Tibial nerve (tissue), 4 donors: ENCODE measurements around the gene NELL1. TPM values are rescaled to one million over a fixed set of nuclear protein-coding genes. Genes with fewer than 3 reads are reported as not detected.

Source experiments
- DNase-seq, 2 donors: peaks; one replicate each; pipeline ENCODE4 v3.0.0-alpha.2; 2019; ENCODE audit warnings: low spot score in 2 of 2
- H3K27ac ChIP-seq, 4 donors: fragments of 200-600 bp; sonication (generic) in 3 of 4; one replicate each; pipeline ENCODE4 v1.5.1; 2017 to 2019; ENCODE audit warnings: mild to moderate bottlenecking in 1 of 4
- H3K27me3 ChIP-seq, 2 donors: fragments of 200-600 bp; sonication (generic) in 1 of 2; one replicate each; pipeline versions ENCODE4 v1.5.1 to v1.6.0; 2017 to 2019
- H3K36me3 ChIP-seq, 3 donors: fragments of 200-600 bp; sonication (generic); one replicate each; pipeline ENCODE4 v1.5.1; 2018 to 2019
- H3K4me1 ChIP-seq, 4 donors: fragments of 200-600 bp; sonication (generic) in 3 of 4; one replicate each; pipeline ENCODE4 v1.5.1; 2017 to 2019
- H3K4me3 ChIP-seq, 4 donors: fragments of 200-600 bp; sonication (generic) in 3 of 4; one replicate each; pipeline ENCODE4 v1.5.1; 2017 to 2019; ENCODE audit warnings: mild to moderate bottlenecking in 1 of 4, moderate library complexity in 1 of 4
- H3K9me3 ChIP-seq, 4 donors: fragments of 200-600 bp; sonication (generic) in 3 of 4; one replicate each; pipeline ENCODE4 v1.5.1; 2017 to 2019
- CTCF ChIP-seq, 5 experiments: fragments of 200-600 bp in 3 of 5; fragments of 450-650 bp in 2 of 5; sonication (generic) in 3 of 5; IDR thresholded peaks; one replicate each; pipeline ENCODE4 v1.5.1; 2016 to 2019; ENCODE audit warnings: antibody characterized with exemption in 5 of 5, mild to moderate bottlenecking in 3 of 5, moderate library complexity in 2 of 5
- EP300 ChIP-seq, 2 donors: sonication (generic); formaldehyde crosslinking; IDR thresholded peaks; one replicate each; pipeline ENCODE4 v1.6.1; 2017; ENCODE audit warnings: antibody characterized with exemption in 2 of 2, mild to moderate bottlenecking in 1 of 2
- POLR2A ChIP-seq, 2 donors: fragments of 450-650 bp; IDR thresholded peaks; one replicate each; pipeline ENCODE4 v1.6.1; 2017; ENCODE audit warnings: antibody characterized with exemption in 2 of 2, mild to moderate bottlenecking in 2 of 2, moderate library complexity in 2 of 2
- WGBS, 2 donors: methylation state at CpG; one replicate each; pipeline ENCODE4 v1.1.5; 2018; 5-methylcytosine and 5-hydroxymethylcytosine counted together
- total RNA-seq, 4 donors: library from RNA; depleted of rRNA; stranded (reverse); fragments of >200 nt; gene quantifications; one replicate each; pipeline ENCODE4 v1.1.0, GENCODE V29; 2016

The NELL1 gene
- total RNA-seq, 4 donors from 2014 or later: not detected

GRCh38 chr11:21472261-21472660 lies 802.9 kb downstream of the NELL1 start:
- WGBS, 2 donors: 64 to 73% methylated on average over 3 of the region's 3 CpGs
- TF ChIP-seq POLR2A (IDR thresholded peaks at IDR 0.05) (no peak), EP300 (IDR thresholded peaks at IDR 0.05) (no peak), CTCF (IDR thresholded peaks at IDR 0.05) (no peak)
- H3K9me3 ChIP-seq: no peaks in the 10 kb centered on the region
- DNase-seq: no peak
- H3K4me1 ChIP-seq: no peaks in the 10 kb centered on the region
- no peaks in the 10 kb centered on the region for H3K36me3 ChIP-seq
- H3K27ac ChIP-seq: no peak overlapping the region
- no peak overlapping the region for H3K4me3 ChIP-seq
- H3K27me3 ChIP-seq: no peaks in the 10 kb centered on the region

GRCh38 chr11:21474529-21474928 lies 805.1 kb downstream of the NELL1 start:
- H3K27me3 ChIP-seq: no peaks in the 10 kb centered on the region
- TF ChIP-seq POLR2A (IDR thresholded peaks at IDR 0.05): no peak
- no peak for TF ChIP-seq CTCF (IDR thresholded peaks at IDR 0.05)
- no peak for TF ChIP-seq EP300 (IDR thresholded peaks at IDR 0.05)
- H3K27ac ChIP-seq: no peak overlapping the region
- H3K9me3 ChIP-seq: no peaks in the 10 kb centered on the region
- DNase-seq: no peak
- no peak overlapping the region for H3K4me3 ChIP-seq
- no peaks in the 10 kb centered on the region for H3K4me1 ChIP-seq
- H3K36me3 ChIP-seq: no peaks in the 10 kb centered on the region

GRCh38 chr11:21475276-21475675 lies 805.9 kb downstream of the NELL1 start:
- H3K36me3 ChIP-seq: no peaks in the 10 kb centered on the region
- H3K9me3 ChIP-seq: no peaks in the 10 kb centered on the region
- no peak overlapping the region for H3K4me3 ChIP-seq
- no peak overlapping the region for H3K27ac ChIP-seq
- no peak for TF ChIP-seq CTCF (IDR thresholded peaks at IDR 0.05)
- no peak for TF ChIP-seq EP300 (IDR thresholded peaks at IDR 0.05)
- no peak for TF ChIP-seq POLR2A (IDR thresholded peaks at IDR 0.05)
- no peaks in the 10 kb centered on the region for H3K27me3 ChIP-seq
- no peak for DNase-seq
- 29 to 42% methylated on average over 2 of the region's 2 CpGs for WGBS, 2 donors
- no peaks in the 10 kb centered on the region for H3K4me1 ChIP-seq

GRCh38 chr11:21476588-21476987 lies 807.2 kb downstream of the NELL1 start:
- WGBS, 2 donors: 84 to 86% methylated on average over 4 of the region's 4 CpGs
- no peaks in the 10 kb centered on the region for H3K27me3 ChIP-seq
- H3K9me3 ChIP-seq: no peaks in the 10 kb centered on the region
- H3K4me3 ChIP-seq: no peak overlapping the region
- DNase-seq: no peak
- no peak overlapping the region for H3K27ac ChIP-seq
- H3K36me3 ChIP-seq: no peaks in the 10 kb centered on the region
- TF ChIP-seq EP300 (IDR thresholded peaks at IDR 0.05): no peak
- TF ChIP-seq CTCF (IDR thresholded peaks at IDR 0.05): no peak
- no peak for TF ChIP-seq POLR2A (IDR thresholded peaks at IDR 0.05)
- no peaks in the 10 kb centered on the region for H3K4me1 ChIP-seq

- no peaks in the 10 kb centered on the region for H3K9me3 ChIP-seq
- no peaks in the 10 kb centered on the region for H3K36me3 ChIP-seq
- TF ChIP-seq EP300 (IDR thresholded peaks at IDR 0.05) (no peak), POLR2A (IDR thresholded peaks at IDR 0.05) (no peak), CTCF (IDR thresholded peaks at IDR 0.05) (no peak)
- no peaks in the 10 kb centered on the region for H3K4me1 ChIP-seq
- DNase-seq: no peak
- H3K27ac ChIP-seq: no peak overlapping the region
- WGBS, 2 donors: 43 to 46% methylated on average over 2 of the region's 2 CpGs
- no peak overlapping the region for H3K4me3 ChIP-seq
- H3K27me3 ChIP-seq: no peaks in the 10 kb centered on the region
Observed at GRCh38 chr11:21480240-21480639, 810.9 kb downstream of the NELL1 start.
